H9 (cell line): ENCODE results near the gene BLACAT1. TPM values are rescaled to one million over a fixed set of nuclear protein-coding genes. Genes with fewer than 3 reads are reported as not detected.

ENCODE experiments used
- DNase-seq: peaks from one replicate; pipeline ENCODE4 v3.0.0-alpha.2; 2017
- H2AFZ ChIP-seq: one replicate; pipeline ENCODE4 v1.6.1; 2013; ENCODE audit warnings: mild to moderate bottlenecking, low read length, control low read depth, moderate library complexity
- H2AK5ac ChIP-seq: 2 replicates; pipeline ENCODE4 v1.6.1; 2013; ENCODE audit warnings: low read length, control low read depth, mixed read lengths; ENCODE audit not compliant: insufficient read length
- H2BK120ac ChIP-seq: one replicate; pipeline ENCODE4 v1.6.1; 2013; ENCODE audit warnings: low read depth, mild to moderate bottlenecking, low read length, control low read depth, inconsistent platforms; ENCODE audit not compliant: poor library complexity, severe bottlenecking
- H2BK12ac ChIP-seq: 2 replicates; pipeline ENCODE4 v1.6.1; 2013; ENCODE audit warnings: low read length, control low read depth, mixed read lengths, low read depth; ENCODE audit not compliant: insufficient read length
- H2BK15ac ChIP-seq: 2 replicates; pipeline ENCODE4 v1.6.1; 2013; ENCODE audit warnings: low read depth, low read length, control low read depth
- H2BK20ac ChIP-seq: one replicate; pipeline ENCODE4 v1.6.1; 2013; ENCODE audit warnings: low read depth, mild to moderate bottlenecking, low read length, control low read depth, inconsistent platforms; ENCODE audit not compliant: poor library complexity, severe bottlenecking
- H2BK5ac ChIP-seq: 2 replicates; pipeline ENCODE4 v1.6.1; 2013; ENCODE audit warnings: low read length, control low read depth, mixed read lengths; ENCODE audit not compliant: insufficient read length
- H3K14ac ChIP-seq: 2 replicates; pipeline ENCODE4 v1.6.1; 2013; ENCODE audit warnings: low read length, control low read depth; ENCODE audit not compliant: insufficient read depth
- H3K18ac ChIP-seq: 2 replicates; pipeline ENCODE4 v1.6.1; 2013; ENCODE audit warnings: low read depth, mild to moderate bottlenecking, mixed read lengths, low read length, control low read depth; ENCODE audit not compliant: insufficient read length
- H3K23ac ChIP-seq: 2 replicates; pipeline ENCODE4 v1.6.1; 2013; ENCODE audit warnings: low read length, control low read depth, mixed read lengths, low read depth; ENCODE audit not compliant: insufficient read length
- H3K23me2 ChIP-seq: 2 replicates; pipeline ENCODE4 v1.6.1; 2013; ENCODE audit warnings: low read depth, mild to moderate bottlenecking, mixed read lengths, low read length, control low read depth; ENCODE audit not compliant: insufficient read length, poor library complexity, severe bottlenecking
- H3K27ac ChIP-seq: 2 replicates; pipeline ENCODE4 v1.5.1; 2013; ENCODE audit warnings: low read length, control low read depth, mixed read lengths, low read depth; ENCODE audit not compliant: insufficient read length
- H3K27me3 ChIP-seq: 2 replicates; pipeline ENCODE4 v1.6.1; 2013; ENCODE audit warnings: low read length, control low read depth, inconsistent platforms; ENCODE audit not compliant: insufficient read depth
- H3K4ac ChIP-seq: 2 replicates; pipeline ENCODE4 v1.6.1; 2013; ENCODE audit warnings: low read depth, mild to moderate bottlenecking, control low read depth, inconsistent platforms, low read length, moderate library complexity
- H3K4me1 ChIP-seq: 2 replicates; pipeline ENCODE4 v1.6.1; 2013; ENCODE audit warnings: low read length, control low read depth, inconsistent platforms; ENCODE audit not compliant: insufficient read depth
- H3K4me2 ChIP-seq: 2 replicates; pipeline ENCODE4 v1.6.1; 2013; ENCODE audit warnings: low read length, control low read depth, mixed read lengths; ENCODE audit not compliant: insufficient read length, insufficient read depth
- H3K56ac ChIP-seq: 2 replicates; pipeline ENCODE4 v1.6.1; 2013; ENCODE audit warnings: low read depth, mild to moderate bottlenecking, mixed read lengths, low read length, control low read depth; ENCODE audit not compliant: insufficient read length
- H3K79me1 ChIP-seq: 2 replicates; pipeline ENCODE4 v1.6.1; 2013; ENCODE audit warnings: low read depth, mild to moderate bottlenecking, moderate library complexity, low read length, control low read depth, inconsistent platforms; ENCODE audit not compliant: insufficient read depth, poor library complexity, severe bottlenecking
- H3K79me2 ChIP-seq: 2 replicates; pipeline ENCODE4 v1.6.1; 2013; ENCODE audit warnings: low read length, control low read depth, inconsistent platforms; ENCODE audit not compliant: insufficient read depth
- H3K9ac ChIP-seq: 2 replicates; pipeline ENCODE4 v1.6.1; 2013; ENCODE audit warnings: low read length, control low read depth, mixed read lengths; ENCODE audit not compliant: insufficient read length; ENCODE audit errors: extremely low read depth
- H3K9me3 ChIP-seq: one replicate; pipeline ENCODE4 v1.6.1; 2013; ENCODE audit warnings: low read depth, low read length, inconsistent platforms; ENCODE audit not compliant: control insufficient read depth
- H3T11ph ChIP-seq: one replicate; pipeline ENCODE4 v1.6.1; 2013; ENCODE audit warnings: mild to moderate bottlenecking, low read length, control low read depth, inconsistent platforms
- H4K20me1 ChIP-seq: one replicate; pipeline ENCODE4 v1.6.1; 2013; ENCODE audit not compliant: control insufficient read depth, insufficient read length, insufficient read depth
- H4K5ac ChIP-seq: 2 replicates; pipeline ENCODE4 v1.6.1; 2013; ENCODE audit warnings: low read depth, mild to moderate bottlenecking, mixed read lengths, low read length, control low read depth; ENCODE audit not compliant: insufficient read length
- H4K8ac ChIP-seq: replicated peaks from 2 replicates; pipeline ENCODE4 v1.6.1; 2013; ENCODE audit warnings: low read length, control low read depth, mixed read lengths, low read depth; ENCODE audit not compliant: insufficient read length
- H4K91ac ChIP-seq: 2 replicates; pipeline ENCODE4 v1.6.1; 2013; ENCODE audit warnings: low read depth, mild to moderate bottlenecking, moderate library complexity, mixed read lengths, low read length, control low read depth; ENCODE audit not compliant: insufficient read length
- H3K27ac Mint-ChIP-seq, 3 experiments: 2 replicates in 2 of 3; 3 replicates in 1 of 3; pipeline ENCODE4 v1.8.0; 2020 to 2021; ENCODE audit warnings: mixed read lengths in 3 of 3, mild to moderate bottlenecking in 1 of 3, moderate library complexity in 1 of 3
- H3K27me3 Mint-ChIP-seq: 2 replicates; pipeline ENCODE4 v1.8.0; 2021; ENCODE audit warnings: low read depth, mild to moderate bottlenecking, moderate library complexity, mixed read lengths
- H3K36me3 Mint-ChIP-seq, 3 experiments: 2 replicates in 2 of 3; 3 replicates in 1 of 3; pipeline ENCODE4 v1.8.0; 2020 to 2021; ENCODE audit warnings: low read depth in 3 of 3, mixed read lengths in 3 of 3; ENCODE audit not compliant: insufficient read depth in 1 of 3
- H3K4me1 Mint-ChIP-seq, 2 experiments: 2 replicates each; pipeline ENCODE4 v1.8.0; 2020; ENCODE audit warnings: mixed read lengths in 2 of 2
- H3K4me3 Mint-ChIP-seq, 2 experiments: 2 replicates in 1 of 2; 3 replicates in 1 of 2; pipeline ENCODE4 v1.8.0; 2020 to 2021; ENCODE audit warnings: mild to moderate bottlenecking in 2 of 2, mixed read lengths in 2 of 2, moderate library complexity in 1 of 2
- H3K9me3 Mint-ChIP-seq, 2 experiments: 2 replicates in 1 of 2; 3 replicates in 1 of 2; pipeline ENCODE4 v1.8.0; 2020; ENCODE audit warnings: mild to moderate bottlenecking in 2 of 2, mixed read lengths in 2 of 2, moderate library complexity in 1 of 2
- CTCF ChIP-seq: fragments of 200-600 bp; sonication (generic); conservative IDR thresholded peaks from 3 replicates; pipeline ENCODE4 v1.8.0; 2021; ENCODE audit warnings: antibody characterized with exemption, mild to moderate bottlenecking
- WGBS: extraction: QIAGEN DNeasy Blood & Tissue Kit; methylation state at CpG from one replicate; pipeline ENCODE4 v1.1.7; 2013; ENCODE audit warnings: missing lambda C conversion rate, low lambda C conversion rate, mixed read lengths; ENCODE audit not compliant: insufficient read length; ENCODE audit errors: extremely low coverage; 5-methylcytosine and 5-hydroxymethylcytosine counted together
- total RNA-seq: library from RNA; stranded (reverse); gene quantifications from 2 replicates; pipeline ENCODE4 v1.2.1, GENCODE V29; 2021

The BLACAT1 gene
- total RNA-seq, 1 experiment from 2014 or later, result 4.0 TPM

- Histone ChIP-seq H3K18ac (no peak overlapping the region), H2BK120ac (no peak overlapping the region), H4K91ac (no peak overlapping the region), H2BK15ac (no peak overlapping the region), H3K23ac (no peak overlapping the region), H3K4me1 (peaks cover 7% of the 10 kb centered on the region; the same call in 1 of the 2 replicates), H3T11ph (no peak overlapping the region), H3K9me3 (no peaks in the 10 kb centered on the region), H3K79me2 (no peaks in the 10 kb centered on the region), H2BK5ac (no peak overlapping the region), H4K5ac (no peak overlapping the region), H3K79me1 (no peaks in the 10 kb centered on the region), H3K23me2 (no peaks in the 10 kb centered on the region), H3K14ac (no peak overlapping the region), H2BK20ac (no peak overlapping the region), H4K20me1 (no peaks in the 10 kb centered on the region), H3K27me3 (no peaks in the 10 kb centered on the region; the same call in 1 of the 2 replicates), H3K56ac (no peak overlapping the region), H3K9ac (no peak overlapping the region), H2BK12ac (no peak overlapping the region), H2AFZ (no peak overlapping the region), H2AK5ac (no peak overlapping the region), H3K4ac (no peak overlapping the region), H3K4me2 (no peak overlapping the region), H3K27ac (no peak overlapping the region), H4K8ac (no peak overlapping the region)
- Mint-ChIP-seq H3K9me3 (no peaks in the 10 kb centered on the region), H3K4me1 (peaks cover 47 to 52% of the 10 kb centered on the region in 2 experiments), H3K27ac (no peak overlapping the region), H3K27me3 (peaks cover 17% of the 10 kb centered on the region), H3K36me3 (peaks cover 0 to 2% (median 0%) of the 10 kb centered on the region in 3 experiments; a peak in 1 of 7 replicates), H3K4me3 (no peak overlapping the region)
- TF ChIP-seq CTCF, result no peak
- DNase-seq, result no peak
- no CpG with 5 or more reads among the region's 7 CpGs for WGBS
Measured at GRCh38 chr1:205497351-205497750, 41.5 kb upstream of the BLACAT1 start.
